ENCODE results near the gene BRMS1L. TPM values are rescaled to one million over a fixed set of nuclear protein-coding genes. Genes with fewer than 3 reads are reported as not detected.

Gene BRMS1L
- total and polyA plus RNA-seq, 9 of the 15 experiments (the other 6 are each of a cell fraction or from before 2014, with no cell fraction given), result 1.2 to 4.7 (median 3.3) TPM

GRCh38 chr14:35814371-35815005 lies 11.7 kb upstream of the BRMS1L start (continued):
- no peak for TF ChIP-seq CBFA2T3 (IDR thresholded peaks at IDR 0.05)
- TF ChIP-seq GTF2E2 (tag; IDR thresholded peaks at IDR 0.05), result no peak
- no peak for TF ChIP-seq MAFF (IDR thresholded peaks at IDR 0.05; ENCODE audit: low read length)
- TF ChIP-seq ATF3 (IDR thresholded peaks at IDR 0.05), result no peak
- TF ChIP-seq ATF3 (CRISPR knock-in tag; conservative IDR thresholded peaks at IDR 0.05), result no peak
- no peak for TF ChIP-seq FOXP1 (CRISPR knock-in tag; IDR thresholded peaks at IDR 0.05)
- no peak for TF ChIP-seq TFAP4 (CRISPR knock-in tag; IDR thresholded peaks at IDR 0.05; ENCODE audit: borderline replicate concordance)
- no peak for TF ChIP-seq ADNP (tag; IDR thresholded peaks at IDR 0.05)
- TF ChIP-seq CTCF (IDR thresholded peaks at IDR 0.05 in 2 of 3, conservative IDR thresholded peaks at IDR 0.05 in 1 of 3; ENCODE audit: insufficient read depth in 2 of 3, low read depth in 1 of 3, low read length in 3 of 3), result peak; percentile 53 to 62 (median 54)
- TF ChIP-seq PHB2 (IDR thresholded peaks at IDR 0.05; ENCODE audit: low read depth), result no peak
- TF ChIP-seq DMBX1 (CRISPR knock-in tag; IDR thresholded peaks at IDR 0.05; ENCODE audit: borderline replicate concordance), result no peak
- no peak for TF ChIP-seq MBD1 (CRISPR knock-in tag; IDR thresholded peaks at IDR 0.05)

All from K562 (cell line).